K562 (cell line): Measurements from ENCODE around the gene LITAF. TPM values are rescaled to one million over a fixed set of nuclear protein-coding genes. Genes with fewer than 3 reads are reported as not detected.
A peak's percentile ranks its signal among the peaks of the same experiment; 100 is the strongest.

Source experiments
- BCLAF1 ChIP-seq, 2 experiments: fragments of 450-650 bp in 1 of 2; IDR thresholded peaks; 2 replicates each; pipeline ENCODE4 v1.6.1; 2011 to 2017; ENCODE audit warnings: low read depth in 2 of 2, antibody characterized with exemption in 1 of 2, borderline replicate concordance in 1 of 2, low read length in 1 of 2, mild to moderate bottlenecking in 1 of 2, mixed read lengths in 1 of 2; ENCODE audit not compliant: control insufficient read depth in 1 of 2
- C11orf30 ChIP-seq: fragments of 450-650 bp; IDR thresholded peaks from 2 replicates; pipeline ENCODE4 v1.6.1; 2016; ENCODE audit warnings: low read depth, mild to moderate bottlenecking
- CXXC5 ChIP-seq: fragments of 250-450 bp; sonication (Bioruptor Pico); IDR thresholded peaks from 2 replicates; pipeline ENCODE4 v1.8.0; 2022; ENCODE audit warnings: inconsistent platforms, mild to moderate bottlenecking, moderate library complexity
- DACH1 ChIP-seq: fragments of 450-650 bp; IDR thresholded peaks from 2 replicates; pipeline ENCODE4 v1.6.1; 2018; ENCODE audit not compliant: partially characterized antibody
- DMBX1 ChIP-seq: fragments of 250-450 bp; sonication (Bioruptor Pico); IDR thresholded peaks from 2 replicates; pipeline ENCODE4 v1.8.0; 2022; ENCODE audit warnings: inconsistent platforms, mild to moderate bottlenecking, moderate library complexity, borderline replicate concordance
- IRF9 ChIP-seq: fragments of 450-650 bp; IDR thresholded peaks from 2 replicates; pipeline ENCODE4 v1.6.1; 2016; ENCODE audit warnings: missing biosample characterization, missing genetic modification characterization
- JUND ChIP-seq, 2 experiments: IDR thresholded peaks; 2 replicates in 1 of 2; 3 replicates in 1 of 2; pipeline ENCODE4 v1.6.1; 2011; ENCODE audit warnings: borderline replicate concordance in 2 of 2, low read depth in 2 of 2, low read length in 2 of 2, improper control_type of control experiment in 1 of 2, missing biosample characterization in 1 of 2, missing genetic modification characterization in 1 of 2, missing genetic modification reagents in 1 of 2
- KLF16 ChIP-seq: IDR thresholded peaks from 2 replicates; pipeline ENCODE4 v1.6.1; 2016; ENCODE audit warnings: antibody characterized with exemption
- L3MBTL2 ChIP-seq: fragments of 450-650 bp; IDR thresholded peaks from 2 replicates; pipeline ENCODE4 v1.6.1; 2016; ENCODE audit warnings: mild to moderate bottlenecking, moderate library complexity
- MCM2 ChIP-seq: fragments of 450-650 bp; IDR thresholded peaks from 2 replicates; pipeline ENCODE4 v1.6.1; 2017; ENCODE audit warnings: low read depth, mild to moderate bottlenecking
- NR4A1 ChIP-seq, 2 experiments: fragments of 250-450 bp in 1 of 2; fragments of 450-650 bp in 1 of 2; sonication (Bioruptor Pico) in 1 of 2; IDR thresholded peaks; 2 replicates each; pipeline versions ENCODE4 v1.4.0 to v1.6.1; 2016 to 2020; ENCODE audit warnings: mild to moderate bottlenecking in 2 of 2, missing compliant biosample characterization in 1 of 2, missing genetic modification characterization in 1 of 2, moderate library complexity in 1 of 2
- PREB ChIP-seq: sonication (generic); formaldehyde crosslinking; IDR thresholded peaks from 2 replicates; pipeline ENCODE4 v1.8.1; 2023; ENCODE audit warnings: mild to moderate bottlenecking, missing genetic modification reagents
- RNF2 ChIP-seq: sonication (generic); IDR thresholded peaks from 2 replicates; pipeline ENCODE4 v1.6.1; 2016
- SMAD4 ChIP-seq: fragments of 250-450 bp; sonication (Bioruptor Pico); conservative IDR thresholded peaks from 2 replicates; pipeline ENCODE4 v1.8.0; 2021; ENCODE audit warnings: inconsistent platforms, mild to moderate bottlenecking, moderate library complexity
- SMARCE1 ChIP-seq: fragments of 450-650 bp; IDR thresholded peaks from 2 replicates; pipeline ENCODE4 v1.7.1; 2016; ENCODE audit warnings: mild to moderate bottlenecking
- SMC3 ChIP-seq: conservative IDR thresholded peaks from 2 replicates; pipeline ENCODE4 v1.6.1; 2011; ENCODE audit warnings: low read depth, low read length, improper control_type of control experiment; ENCODE audit not compliant: insufficient read depth
- SREBF2 ChIP-seq: sonication (generic); formaldehyde crosslinking; IDR thresholded peaks from 2 replicates; pipeline ENCODE4 v1.4.0; 2020; ENCODE audit warnings: mild to moderate bottlenecking, missing genetic modification reagents
- SRSF7 ChIP-seq: fragments of 200-400 bp; formaldehyde crosslinking; optimal IDR thresholded peaks from 2 replicates; pipeline ENCODE3; 2017; ENCODE audit warnings: mild to moderate bottlenecking, low read depth, low read length
- U2AF2 ChIP-seq: fragments of 200-400 bp; formaldehyde crosslinking; optimal IDR thresholded peaks from 2 replicates; pipeline ENCODE3; 2017; ENCODE audit warnings: low read depth, mild to moderate bottlenecking, low read length
- ZBTB33 ChIP-seq: sonication (generic); formaldehyde crosslinking; IDR thresholded peaks from 2 replicates; pipeline ENCODE4 v1.8.1; 2023; ENCODE audit warnings: mild to moderate bottlenecking, missing genetic modification reagents
- ZNF133 ChIP-seq: fragments of 250-450 bp; sonication (Bioruptor Pico); IDR thresholded peaks from 2 replicates; pipeline ENCODE4 v1.4.0; 2020; ENCODE audit warnings: mild to moderate bottlenecking
- polyA plus RNA-seq, 8 experiments: library from polyadenylated mRNA; depleted of rRNA in 4 of 8; stranded (reverse) in 5 of 8; unstranded in 3 of 8; fragments of >200 nt; fragmentation: Nextera tagmentation in 2 of 8; fragmentation: Illumina TruSeq in 1 of 8; extraction: Ambion mirVana in 2 of 8; extraction: Trizol in 1 of 8; gene quantifications; 2 replicates each; pipeline versions ENCODE4 v1.2.1 to v1.2.3, GENCODE V29; 2011 to 2014; ENCODE audit warnings: inconsistent platforms in 1 of 8, missing spikeins in 1 of 8
- total RNA-seq, 7 experiments: library from RNA; depleted of rRNA in 6 of 7; stranded (reverse); fragments of >200 nt in 6 of 7; fragmentation: Illumina TruSeq in 2 of 7; extraction: Trizol in 2 of 7; gene quantifications; 2 replicates each; pipeline versions ENCODE4 v1.2.1 to v1.2.3, GENCODE V29; 2011 to 2021; ENCODE audit warnings: low replicate concordance in 1 of 7

Gene LITAF
- total and polyA plus RNA-seq, 9 of the 15 experiments (the other 6 are each of a cell fraction or from before 2014, with no cell fraction given), result 4.1 to 17.8 (median 11.9) TPM

GRCh38 chr16:11627822-11628457 is 41.2 kb upstream of the LITAF start (continued):
- TF ChIP-seq ZBTB33 (CRISPR knock-in tag), result no peak
- TF ChIP-seq C11orf30, result no peak
- no peak for TF ChIP-seq SMC3
- peak; percentile 87 for TF ChIP-seq IRF9
- TF ChIP-seq DMBX1 (CRISPR knock-in tag), result no peak
- TF ChIP-seq JUND (IDR thresholded peaks at IDR 0.05; ENCODE audit: borderline replicate concordance, low read depth, low read length), result peak; percentile 97
- peak; percentile 95; the same call in 2 of the 3 replicates for TF ChIP-seq JUND (tag; IDR thresholded peaks at IDR 0.05; ENCODE audit: borderline replicate concordance, low read depth, low read length)
- peak; percentile 57 for TF ChIP-seq SMAD4
- peak; percentile 90 for TF ChIP-seq SMARCE1
- TF ChIP-seq KLF16, result no peak
- no peak for TF ChIP-seq SREBF2 (CRISPR knock-in tag)
- no peak for TF ChIP-seq NR4A1 (CRISPR knock-in tag; IDR thresholded peaks at IDR 0.05)
- no peak for TF ChIP-seq NR4A1 (tag; IDR thresholded peaks at IDR 0.05)
- TF ChIP-seq RNF2, result 0 out of 2 replicates have a peak, but pooled peaks have one; percentile 35
- TF ChIP-seq BCLAF1 (IDR thresholded peaks at IDR 0.05; ENCODE audit: borderline replicate concordance in 1 of 2, control insufficient read depth in 1 of 2, low read depth in 2 of 2, low read length in 1 of 2), result no peak
- no peak for TF ChIP-seq SRSF7
- no peak for TF ChIP-seq PREB (CRISPR knock-in tag)
- no peak for TF ChIP-seq ZNF133 (CRISPR knock-in tag)
- no peak for TF ChIP-seq U2AF2
- TF ChIP-seq MCM2, result no peak
- peak; percentile 74 for TF ChIP-seq CXXC5
- no peak for TF ChIP-seq DACH1
- peak; percentile 60; the same call in 1 of the 2 replicates for TF ChIP-seq L3MBTL2
